NCI-H345 (cell line): ENCODE measurements around the gene TNKS2.

Source experiments
- DNase-seq: peaks from one replicate; lab custom pipeline; 2025; lab: John Stamatoyannopoulos, UW

Gene TNKS2

DNA sequence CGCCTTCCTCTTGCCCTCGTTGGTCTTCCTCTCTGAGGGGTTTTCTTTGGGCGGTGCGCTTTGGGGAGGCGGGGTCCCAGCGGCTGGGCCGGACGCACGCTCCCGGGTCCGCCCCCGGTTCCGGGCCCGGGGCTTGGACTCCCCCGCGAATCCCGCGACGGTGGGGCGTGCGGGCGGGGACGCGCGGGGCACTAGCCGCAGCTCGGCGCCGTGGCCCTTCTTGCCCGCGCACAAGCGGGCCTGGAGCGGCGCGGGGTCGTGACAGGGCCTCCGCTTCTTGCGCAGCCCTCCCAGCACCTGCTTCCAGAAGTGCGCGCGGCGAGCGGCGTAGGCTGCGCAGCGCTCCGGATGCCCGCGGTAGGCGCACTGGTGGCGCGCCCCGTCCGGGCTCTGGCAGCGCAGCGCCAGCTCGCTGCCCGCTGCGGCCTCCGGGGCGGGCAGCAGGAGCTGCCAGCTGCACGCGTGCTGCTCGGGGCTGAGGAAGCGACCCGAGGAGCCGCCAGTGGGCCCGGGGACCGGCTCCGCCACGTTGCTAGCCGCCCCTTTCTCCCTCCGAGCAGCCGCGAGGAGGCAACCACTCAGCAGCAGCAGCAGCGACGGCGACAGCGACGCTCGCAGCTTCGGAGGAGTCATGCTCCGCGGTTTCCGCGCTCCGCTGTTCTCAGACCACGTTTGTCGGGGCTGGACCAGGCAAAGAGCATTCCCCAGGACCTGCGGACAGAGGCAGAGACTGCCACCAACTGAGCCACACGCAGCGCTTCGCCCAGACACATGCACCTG lies 110.3 kb downstream of the TNKS2 start:
- peak; percentile 77 for DNase-seq

DNA sequence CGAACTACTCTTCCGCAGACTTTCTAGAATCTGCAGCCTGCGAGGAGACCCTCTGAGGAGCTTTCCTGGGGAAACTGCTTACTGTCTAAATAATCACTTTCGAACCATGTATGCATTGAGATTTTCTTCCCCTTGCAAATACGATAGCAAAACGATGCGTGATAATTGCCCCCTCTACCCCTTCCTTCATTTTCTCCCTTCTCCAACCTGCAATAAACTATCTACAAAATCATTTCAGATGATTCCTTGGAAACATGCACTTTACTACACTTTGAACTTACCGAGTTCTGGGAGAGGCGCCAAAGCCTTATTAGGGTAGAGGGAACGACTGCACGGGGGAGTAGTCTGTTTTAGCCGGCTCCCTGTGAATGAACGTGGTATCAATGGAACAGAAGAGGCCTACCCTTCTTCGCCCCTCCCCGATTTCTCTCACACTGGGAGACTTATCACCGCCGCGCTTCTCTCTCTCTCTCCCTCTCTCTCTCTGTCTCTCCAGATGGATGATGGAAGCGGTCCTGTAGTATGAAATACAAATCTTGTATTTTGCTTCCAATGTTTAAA lies 111.0 kb downstream of the TNKS2 start, which contains the start of gene FGFBP3:
Gene FGFBP3, minus strand, starts transcription at position 370 of the 561 bp plus-strand sequence. CDS start 517 bp downstream, outside the sequence.
- DNase-seq: peak; percentile 65

DNA sequence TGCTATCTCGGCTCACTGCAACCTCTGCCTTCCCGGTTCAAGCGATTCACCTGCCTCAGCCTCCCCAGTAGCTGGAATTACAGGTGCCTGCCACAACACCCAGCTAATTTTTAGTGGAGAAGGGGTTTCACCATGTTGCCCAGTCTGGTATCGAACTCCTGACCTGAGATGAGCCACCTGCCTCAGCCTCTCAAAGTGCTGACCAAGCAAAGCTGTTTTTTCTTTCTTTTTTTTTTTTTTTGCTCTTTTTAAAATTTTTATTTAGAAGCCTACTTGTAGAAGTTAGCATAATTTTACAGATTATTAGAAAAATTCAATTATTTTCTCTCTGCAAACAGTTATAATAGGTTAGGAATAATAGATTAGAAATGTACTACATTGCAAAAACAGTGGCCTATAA lies 112.2 kb downstream of the TNKS2 start:
- DNase-seq: no peak
